ENCODE data around the gene ABHD14A.
A peak's percentile ranks its signal among the peaks of the same experiment; 100 is the strongest.
"Not testable (repeated sequence)": the region's sequence is repeated elsewhere in the genome, so short reads cannot be mapped to it uniquely, and the experiment has no call there.

ABHD14A gene

DNA sequence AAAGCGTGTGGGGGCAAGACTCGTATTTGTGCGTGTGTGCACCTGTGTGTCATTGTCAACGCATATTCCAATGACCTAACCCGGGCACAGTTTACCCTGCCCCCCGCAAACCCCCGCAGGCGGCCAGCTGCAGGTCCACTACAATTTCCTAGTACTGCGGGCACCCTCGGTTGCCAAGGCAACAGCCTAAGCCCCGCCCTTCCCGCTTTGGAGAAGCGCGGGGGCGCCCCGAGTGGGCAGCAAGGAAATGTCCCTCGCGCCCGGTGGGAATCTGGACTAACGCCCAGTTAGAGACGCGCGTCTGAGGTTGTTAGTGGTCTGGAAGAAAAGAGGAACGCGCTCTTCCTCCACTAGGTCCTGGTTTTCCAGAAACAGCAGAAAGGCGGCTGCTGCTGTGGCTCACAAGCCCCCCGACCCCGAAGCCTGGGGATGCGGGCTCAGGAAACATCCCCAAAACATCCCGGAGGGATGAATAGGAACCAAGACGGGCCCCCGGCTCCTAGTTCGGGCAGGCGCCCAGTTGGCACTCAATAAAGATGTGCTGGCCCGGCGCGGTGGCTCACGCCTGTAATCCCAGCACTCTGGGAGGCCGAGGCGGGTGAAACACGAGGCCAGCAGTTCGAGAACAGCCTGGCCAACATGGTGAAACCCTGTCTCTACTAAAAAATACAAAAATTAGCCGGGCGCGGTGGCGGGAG, 1.1 kb downstream of the ABHD14A start:
- peak; percentile 66 to 73 for DNase-seq

DNA sequence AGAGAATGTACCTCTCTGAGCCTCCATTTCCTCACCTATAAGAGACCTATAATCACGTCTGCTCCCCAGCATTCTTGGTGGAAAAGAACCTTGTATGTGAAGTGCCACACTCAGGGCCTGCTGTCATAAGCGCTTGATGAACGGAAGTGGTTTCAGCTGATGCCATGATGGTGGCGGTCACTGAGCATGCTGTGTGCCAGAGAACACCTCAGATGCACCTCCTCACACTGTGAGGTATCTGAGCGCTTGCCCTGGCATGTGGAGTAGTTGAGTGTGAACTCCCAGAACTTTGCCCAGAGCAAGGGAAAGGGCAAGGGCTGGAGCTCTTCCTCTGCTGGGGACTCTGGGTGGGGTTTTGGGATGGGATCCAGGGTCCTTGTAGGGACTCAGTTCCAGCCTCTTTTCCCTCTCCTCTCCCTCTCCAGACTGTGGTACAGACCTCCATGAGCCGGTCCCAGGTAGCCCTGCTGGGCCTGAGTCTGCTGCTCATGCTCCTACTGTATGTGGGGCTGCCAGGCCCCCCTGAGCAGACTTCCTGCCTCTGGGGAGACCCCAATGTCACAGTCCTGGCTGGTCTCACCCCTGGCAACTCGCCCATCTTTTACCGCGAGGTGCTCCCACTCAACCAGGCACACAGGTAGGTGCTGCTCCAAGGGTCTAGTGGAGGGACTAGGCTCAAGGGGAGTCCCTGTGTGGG, 2.7 kb downstream of the ABHD14A start:
- no peak for DNase-seq

DNA sequence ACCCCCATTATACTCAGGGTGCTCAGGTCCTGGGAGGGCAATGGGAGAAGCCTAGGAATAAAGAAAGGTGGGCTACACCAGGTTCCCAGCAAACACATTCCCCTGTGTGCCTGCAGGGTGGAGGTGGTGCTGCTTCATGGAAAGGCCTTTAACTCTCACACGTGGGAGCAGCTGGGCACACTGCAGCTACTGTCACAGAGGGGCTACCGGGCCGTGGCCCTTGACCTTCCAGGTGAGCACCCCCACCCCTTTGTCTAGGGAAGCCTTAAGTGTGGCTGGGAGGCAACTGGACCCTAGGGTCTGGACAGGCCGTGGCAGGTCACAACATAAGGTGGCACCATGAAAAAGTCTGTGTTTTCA, 3.3 kb downstream of the ABHD14A start:
- DNase-seq = no peak

DNA sequence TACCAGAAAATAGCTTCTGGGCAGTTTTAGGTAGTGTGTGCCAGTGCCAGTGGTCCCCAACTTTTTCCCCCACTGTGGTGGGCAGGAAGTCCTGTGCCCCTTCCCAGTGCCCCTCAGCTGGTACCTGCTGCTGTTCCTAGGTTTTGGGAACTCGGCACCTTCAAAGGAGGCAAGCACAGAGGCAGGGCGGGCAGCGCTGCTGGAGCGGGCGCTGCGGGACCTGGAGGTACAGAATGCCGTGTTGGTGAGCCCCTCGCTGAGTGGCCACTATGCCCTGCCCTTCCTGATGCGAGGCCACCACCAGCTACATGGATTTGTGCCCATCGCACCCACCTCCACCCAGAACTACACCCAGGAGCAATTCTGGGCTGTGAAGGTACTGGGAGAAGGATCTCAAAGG, 5.4 kb downstream of the ABHD14A start:
- no peak for DNase-seq

DNA sequence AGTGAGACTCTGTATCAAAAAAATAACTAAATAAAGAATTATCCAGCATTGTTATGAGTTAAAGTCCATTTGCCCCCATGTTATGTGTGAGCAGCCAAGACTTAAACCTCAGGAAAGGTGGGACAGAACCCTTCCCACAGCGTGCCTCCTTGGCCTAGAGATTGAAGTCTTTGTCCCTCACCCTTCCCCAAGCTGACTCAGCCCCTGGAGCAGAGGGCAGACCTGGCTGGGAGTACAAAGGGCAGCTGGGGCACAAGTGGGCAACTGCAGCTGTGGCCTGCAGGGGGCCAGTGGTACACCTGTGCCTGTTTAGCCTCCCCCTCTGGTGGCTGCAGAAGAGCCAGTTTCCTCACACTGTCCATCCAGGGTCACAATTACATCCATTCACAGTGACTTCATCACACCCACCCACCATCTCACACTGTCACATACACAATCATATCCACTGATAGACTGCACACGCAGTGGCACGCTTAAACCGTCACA, 7.5 kb downstream of the ABHD14A start:
- DNase-seq = no peak

DNA sequence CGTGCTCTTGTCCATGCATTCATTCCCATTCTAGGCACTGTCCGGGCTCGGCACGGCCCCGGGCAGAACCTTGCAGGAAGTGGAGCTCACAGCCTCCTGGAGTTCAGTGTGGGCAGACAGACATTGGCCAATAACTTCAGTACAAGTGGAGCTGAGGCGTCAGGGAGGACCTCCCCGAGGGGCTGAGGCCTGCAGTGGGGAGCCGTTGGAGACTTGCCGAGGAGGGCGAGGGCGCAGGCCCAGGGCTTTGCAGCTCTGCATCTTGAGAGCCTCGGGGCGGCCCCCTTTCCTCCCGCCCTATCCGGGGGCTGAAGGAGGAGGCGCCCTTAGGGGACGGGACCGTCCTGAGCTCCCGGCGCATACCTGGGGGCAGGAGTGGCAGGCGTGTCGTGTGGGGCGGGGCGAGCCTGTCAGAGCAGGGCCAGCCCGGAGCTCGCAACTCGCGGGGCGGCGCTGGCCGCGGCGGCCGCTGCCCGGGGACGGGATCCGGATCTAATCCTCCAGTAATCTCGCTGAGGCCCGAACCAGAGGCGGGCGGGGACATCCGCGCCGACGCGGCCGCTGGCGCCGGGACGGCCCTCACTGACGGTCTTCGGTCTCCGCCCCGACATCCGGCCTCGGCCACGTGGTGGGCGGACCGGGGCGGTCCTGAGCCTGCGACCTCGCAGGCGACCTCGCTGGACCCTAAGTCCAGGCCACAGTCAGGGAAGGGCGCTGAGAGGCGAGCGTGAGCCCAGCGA, 8.1 kb downstream of the ABHD14A start, which contains the start of gene ACY1:
ACY1 (plus strand) TSS at position 698 of the 740 bp plus-strand sequence. CDS start 530 bp downstream, outside the sequence.
- peak; percentile 61 to 74 for DNase-seq

DNA sequence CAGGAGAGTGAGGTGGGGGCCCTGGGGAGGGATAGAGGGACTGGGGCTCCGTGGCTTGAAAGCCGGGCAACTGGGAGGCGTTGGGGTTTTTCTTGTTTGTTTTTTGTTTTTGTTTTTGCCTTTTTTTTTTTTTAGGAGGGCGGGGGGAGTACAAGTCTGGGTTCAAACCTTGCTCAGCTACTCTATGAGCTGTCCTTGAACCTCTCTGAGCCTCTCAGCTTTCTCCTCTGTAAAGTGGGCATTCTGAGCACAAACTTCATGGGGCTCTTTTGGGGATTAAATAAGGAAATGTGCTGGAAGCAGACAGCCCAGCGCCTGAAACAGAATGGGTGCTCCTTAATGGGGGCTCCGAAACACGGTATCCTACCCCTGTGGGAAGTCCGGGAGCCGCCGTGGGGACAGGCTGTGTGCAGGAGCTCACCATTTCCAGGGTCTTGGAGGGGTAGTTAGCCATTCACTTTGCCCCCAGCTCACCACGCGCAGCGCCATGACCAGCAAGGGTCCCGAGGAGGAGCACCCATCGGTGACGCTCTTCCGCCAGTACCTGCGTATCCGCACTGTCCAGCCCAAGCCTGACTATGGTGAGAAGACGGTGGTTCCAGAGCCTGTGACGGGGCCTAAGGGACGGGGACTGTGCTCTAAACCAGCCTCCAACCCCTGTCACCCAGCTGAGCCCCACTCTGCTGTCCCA, 8.9 kb downstream of the ABHD14A start:
- no peak for DNase-seq

DNA sequence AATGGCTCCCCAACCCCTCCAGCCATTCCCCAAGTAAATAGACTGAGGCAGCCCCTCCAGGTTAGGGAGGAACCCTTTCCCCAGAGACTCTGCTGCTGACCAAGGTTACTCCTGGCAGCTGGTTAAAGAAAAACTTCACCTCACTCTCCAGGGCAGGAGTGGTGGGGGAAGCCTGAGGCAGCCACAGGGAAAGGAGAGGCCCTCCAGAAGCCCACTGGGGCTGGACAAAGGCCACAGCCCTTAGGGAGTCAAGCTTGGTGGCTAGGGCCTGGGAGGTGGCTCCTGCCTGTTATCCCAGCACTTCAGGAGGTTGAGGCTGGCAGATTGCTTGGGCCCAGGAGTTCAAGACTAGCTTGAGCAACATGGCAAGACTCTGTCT, 9.4 kb downstream of the ABHD14A start:
- DNase-seq = no peak

DNA sequence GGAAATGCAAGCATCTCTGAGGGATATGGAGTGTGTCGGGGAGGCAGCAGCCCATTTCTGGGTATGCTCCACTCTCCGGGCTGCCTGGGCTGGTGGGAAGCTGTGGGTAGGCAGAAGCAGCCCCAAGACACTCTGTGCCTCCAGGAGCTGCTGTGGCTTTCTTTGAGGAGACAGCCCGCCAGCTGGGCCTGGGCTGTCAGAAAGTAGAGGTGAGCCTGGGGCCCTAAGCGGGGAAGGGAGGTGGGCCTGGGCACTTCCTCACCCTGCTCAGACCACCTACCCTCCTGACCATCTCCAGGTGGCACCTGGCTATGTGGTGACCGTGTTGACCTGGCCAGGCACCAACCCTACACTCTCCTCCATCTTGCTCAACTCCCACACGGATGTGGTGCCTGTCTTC, 10.2 kb downstream of the ABHD14A start:
- no peak for DNase-seq

DNA sequence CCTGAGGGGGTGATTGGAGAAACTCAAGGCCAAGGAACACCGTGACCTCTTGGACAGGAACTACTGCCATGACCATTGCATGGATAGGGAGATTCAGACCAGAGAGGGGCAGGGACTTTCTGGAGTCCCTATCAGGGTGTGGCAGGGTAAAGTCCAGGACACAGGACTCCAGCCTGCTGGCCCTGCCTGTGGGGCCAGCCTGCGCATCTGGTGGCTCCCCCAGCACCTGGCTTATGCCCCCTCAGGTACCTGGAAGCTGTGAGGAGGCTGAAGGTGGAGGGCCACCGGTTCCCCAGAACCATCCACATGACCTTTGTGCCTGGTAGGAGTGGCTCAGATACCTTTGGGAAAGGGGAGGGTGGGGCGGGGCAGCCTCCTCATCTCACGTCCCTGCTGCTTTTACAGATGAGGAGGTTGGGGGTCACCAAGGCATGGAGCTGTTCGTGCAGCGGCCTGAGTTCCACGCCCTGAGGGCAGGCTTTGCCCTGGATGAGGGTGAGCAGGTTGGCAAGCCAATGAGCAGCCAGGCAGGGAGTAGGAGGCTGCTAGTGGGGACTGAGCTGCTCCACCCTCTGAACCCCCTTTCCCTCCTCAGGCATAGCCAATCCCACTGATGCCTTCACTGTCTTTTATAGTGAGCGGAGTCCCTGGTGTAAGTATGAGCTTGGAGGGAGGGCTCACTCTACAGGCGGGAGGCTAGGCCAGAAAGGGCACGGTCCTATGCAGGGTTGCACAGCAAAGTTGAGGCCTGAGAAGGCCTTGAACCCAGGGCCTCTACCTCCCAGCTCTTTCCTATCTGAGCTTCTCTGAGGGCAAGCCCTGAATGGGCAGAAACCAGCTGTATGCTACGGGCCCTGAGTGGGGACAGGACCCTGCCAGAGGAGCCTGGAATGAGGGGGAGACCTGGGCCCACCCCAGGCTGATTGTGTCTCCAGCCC, 11.4 kb downstream of the ABHD14A start:
- no peak for DNase-seq

DNA sequence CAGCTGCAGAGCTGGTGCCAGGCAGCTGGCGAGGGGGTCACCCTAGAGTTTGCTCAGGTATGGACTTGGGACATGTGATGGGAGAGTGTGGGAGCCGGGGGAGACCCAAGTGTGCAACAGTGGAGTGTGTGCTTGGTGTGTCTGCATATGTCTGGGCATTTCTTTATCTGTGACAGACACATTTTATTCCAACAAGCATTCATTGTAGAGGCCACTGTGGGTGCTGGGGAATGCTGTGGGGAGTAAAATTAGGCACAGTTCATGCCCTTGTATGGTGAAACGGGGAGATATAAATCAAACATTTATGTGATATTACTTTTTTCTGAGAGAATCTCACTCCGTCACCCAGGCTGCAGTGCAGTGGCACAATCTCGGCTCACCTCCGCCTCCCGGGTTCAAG, 12.7 kb downstream of the ABHD14A start:
- DNase-seq = no peak

DNA sequence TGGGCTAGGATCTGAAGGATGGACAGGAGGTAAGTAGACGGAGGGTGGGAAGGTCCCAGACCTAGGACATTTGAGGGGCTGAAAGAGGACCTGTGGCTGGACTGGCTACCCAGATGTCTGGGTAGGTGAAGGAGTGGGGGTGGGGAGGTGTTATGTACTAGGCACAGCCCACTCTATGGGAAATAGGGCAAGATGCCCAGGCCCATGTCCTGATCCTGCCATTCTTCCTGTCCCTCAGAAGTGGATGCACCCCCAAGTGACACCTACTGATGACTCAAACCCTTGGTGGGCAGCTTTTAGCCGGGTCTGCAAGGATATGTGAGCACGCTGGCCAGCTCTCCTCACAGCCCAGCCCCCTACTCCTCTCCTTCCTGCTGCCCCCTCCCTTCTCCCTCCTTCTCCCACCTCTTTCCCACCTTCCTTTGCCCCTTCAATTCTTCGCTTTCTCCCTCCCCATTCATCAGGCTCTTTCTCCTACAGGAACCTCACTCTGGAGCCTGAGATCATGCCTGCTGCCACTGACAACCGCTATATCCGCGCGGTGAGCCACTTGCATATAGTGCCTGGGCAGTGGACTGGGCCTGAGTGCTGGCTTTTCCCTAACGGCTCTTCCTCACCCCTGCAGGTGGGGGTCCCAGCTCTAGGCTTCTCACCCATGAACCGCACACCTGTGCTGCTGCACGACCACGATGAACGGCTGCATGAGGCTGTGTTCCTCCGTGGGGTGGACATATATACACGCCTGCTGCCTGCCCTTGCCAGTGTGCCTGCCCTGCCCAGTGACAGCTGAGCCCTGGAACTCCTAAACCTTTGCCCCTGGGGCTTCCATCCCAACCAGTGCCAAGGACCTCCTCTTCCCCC, 13.7 kb downstream of the ABHD14A start:
- no peak for DNase-seq

DNA sequence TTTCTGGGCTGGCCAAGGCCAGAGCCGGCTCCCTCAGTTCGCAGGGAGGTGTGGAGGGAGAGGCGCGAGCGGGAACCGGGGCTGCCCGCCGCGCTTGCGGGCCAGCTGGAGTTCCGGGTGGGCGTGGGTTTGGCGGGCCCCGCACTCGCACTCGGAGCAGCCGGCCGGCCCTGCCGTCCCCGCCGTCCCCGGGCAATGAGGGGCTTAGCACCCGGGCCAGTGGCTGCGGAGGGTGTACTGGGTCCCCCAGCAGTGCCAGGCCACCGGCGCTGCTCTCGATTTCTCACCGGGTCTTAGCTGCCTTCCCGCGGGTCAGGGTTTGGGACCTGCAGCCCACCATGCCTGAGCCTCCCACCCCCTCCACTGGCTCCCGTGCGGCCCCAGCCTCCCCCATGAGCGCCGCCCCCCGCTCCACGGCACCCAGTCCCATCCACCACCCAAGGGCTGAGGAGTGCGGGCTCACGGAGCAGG, 15.7 kb downstream of the ABHD14A start:
- DNase-seq = not testable (repeated sequence)

DNA sequence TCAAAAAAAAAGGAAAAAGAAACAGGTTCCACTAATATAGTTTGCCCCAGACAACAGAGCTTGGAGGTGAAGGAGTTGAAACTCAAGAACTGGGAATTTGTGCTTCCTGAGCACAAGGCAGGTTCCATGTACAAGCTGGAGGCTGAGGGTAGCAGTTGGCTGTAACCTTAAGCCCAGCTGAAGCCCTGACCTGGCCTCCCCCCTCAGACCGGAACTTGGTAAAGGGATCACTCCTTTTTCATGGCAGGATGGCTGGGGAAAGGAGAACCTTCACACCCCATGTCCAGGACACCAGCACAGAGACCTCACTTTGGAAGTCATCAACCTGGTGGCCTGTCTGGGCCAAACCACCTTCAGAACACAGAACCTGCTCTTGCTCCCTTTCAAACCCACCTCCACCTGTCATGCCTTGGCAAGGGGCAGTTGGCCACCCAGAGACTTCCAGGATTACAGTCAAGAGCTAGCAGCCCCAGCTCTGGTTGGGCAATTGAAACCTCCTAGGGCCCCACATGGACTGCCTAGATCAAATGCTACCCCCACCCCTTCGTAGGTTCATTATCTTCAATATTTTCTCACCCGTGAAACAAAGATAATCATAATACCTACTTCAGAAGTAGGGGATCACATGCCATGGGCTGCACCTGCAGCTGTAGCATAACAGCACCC, 17.3 kb downstream of the ABHD14A start:
- no peak for DNase-seq

DNA sequence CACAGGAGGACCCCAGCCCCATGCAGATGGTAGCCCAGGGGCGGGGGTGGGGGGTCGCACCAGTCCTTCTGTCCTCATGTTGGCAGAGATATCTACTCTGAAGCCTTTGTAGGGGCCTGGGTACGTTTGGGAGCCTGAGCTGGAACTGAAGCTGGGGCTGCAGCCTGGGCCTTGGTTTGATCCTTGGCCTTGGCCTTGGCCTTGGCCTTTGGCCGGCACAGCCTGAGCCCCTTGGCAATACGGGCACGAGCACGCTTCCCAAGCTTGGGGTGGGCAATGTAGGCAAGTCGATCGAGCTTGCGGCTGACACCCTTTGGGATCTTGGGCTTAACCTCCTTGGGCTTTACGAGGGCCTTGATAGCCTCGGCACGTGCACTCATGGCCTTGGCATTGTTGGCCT, 18.8 kb downstream of the ABHD14A start:
- DNase-seq = not testable (repeated sequence)

DNA sequence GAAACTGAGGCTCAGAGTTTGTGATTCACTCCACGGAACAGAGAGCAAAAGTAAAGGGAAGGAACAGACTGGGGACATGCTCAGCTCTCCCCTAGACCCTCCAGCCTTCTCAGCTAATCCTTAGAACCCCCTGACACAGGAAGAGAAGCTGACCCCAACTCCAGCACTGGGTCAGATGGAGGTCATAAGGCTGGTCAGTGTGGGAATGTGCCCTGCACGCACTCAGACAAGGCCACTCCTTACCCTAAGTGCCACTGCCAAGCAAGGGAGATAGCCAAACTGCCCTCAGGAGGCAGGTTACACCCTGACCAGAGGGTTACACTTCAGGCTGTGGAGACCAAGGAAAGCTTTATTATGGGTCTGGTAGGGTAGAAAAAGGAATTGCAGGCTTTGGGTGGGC, 19.7 kb downstream of the ABHD14A start:
- no peak for DNase-seq

DNA sequence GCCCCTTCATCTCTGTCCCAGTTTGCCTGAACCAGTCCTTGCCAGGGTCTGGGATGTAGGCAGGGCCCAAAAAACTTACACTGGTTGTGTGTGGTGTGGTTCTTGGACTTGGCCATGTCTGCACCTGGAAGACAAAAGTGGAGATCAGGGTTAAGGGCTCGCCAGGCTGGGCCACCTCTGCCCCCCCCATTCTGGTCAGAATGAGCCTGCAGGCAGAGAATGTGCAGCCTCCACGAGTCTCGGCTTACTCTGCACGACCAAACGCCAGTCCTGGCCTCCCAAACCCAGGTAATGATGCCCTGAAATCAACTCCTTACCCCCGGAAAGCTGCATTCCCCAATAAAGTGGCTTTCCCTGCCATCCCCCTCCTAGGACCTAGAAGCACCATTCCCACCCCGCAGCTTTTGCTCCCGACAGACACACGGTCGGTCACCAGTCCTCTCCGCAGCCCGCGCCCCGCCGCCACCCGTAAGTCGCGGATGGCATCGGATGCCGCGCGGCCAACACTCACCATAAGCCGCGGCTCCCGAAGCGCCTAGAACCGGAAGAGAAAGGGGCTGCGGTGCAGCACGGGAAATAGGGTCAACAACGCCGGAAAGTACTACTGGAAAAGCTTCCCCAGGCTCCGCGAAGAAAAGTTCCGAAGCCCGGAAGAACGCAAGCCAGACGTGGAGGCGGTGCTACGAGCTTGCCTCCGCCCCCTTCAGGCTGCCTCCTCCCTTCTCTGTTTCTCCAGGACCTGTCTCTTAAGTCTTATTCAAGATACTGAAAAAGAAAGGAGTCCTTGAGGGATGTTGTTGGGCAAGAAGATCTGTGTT, 20.7 kb downstream of the ABHD14A start, which contains the start of gene RPL29:
RPL29 (minus strand) TSS at position 550 of the 818 bp plus-strand sequence; CDS start at position 116, 434 bp downstream.
- DNase-seq = peak; percentile 86 to 94

DNA sequence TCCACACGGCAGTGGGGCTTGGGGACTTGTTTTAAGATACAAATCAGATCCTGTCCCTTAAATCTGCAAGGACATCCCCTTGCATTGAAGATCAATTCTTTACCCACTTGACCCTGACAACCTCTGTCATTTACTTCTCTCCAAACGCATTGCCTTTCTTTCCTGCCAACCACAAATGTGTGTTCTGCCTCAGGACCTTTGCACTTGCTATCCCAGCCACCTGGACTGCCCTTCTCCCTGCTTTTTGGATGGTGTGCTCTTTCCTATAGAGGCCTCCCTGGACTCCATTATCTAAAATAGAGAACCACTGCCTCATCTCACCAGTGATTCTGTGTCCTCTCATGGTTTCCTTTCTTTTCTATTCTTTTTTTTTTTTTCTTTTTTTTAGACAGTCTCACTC, 22.3 kb downstream of the ABHD14A start:
- DNase-seq = no peak

DNA sequence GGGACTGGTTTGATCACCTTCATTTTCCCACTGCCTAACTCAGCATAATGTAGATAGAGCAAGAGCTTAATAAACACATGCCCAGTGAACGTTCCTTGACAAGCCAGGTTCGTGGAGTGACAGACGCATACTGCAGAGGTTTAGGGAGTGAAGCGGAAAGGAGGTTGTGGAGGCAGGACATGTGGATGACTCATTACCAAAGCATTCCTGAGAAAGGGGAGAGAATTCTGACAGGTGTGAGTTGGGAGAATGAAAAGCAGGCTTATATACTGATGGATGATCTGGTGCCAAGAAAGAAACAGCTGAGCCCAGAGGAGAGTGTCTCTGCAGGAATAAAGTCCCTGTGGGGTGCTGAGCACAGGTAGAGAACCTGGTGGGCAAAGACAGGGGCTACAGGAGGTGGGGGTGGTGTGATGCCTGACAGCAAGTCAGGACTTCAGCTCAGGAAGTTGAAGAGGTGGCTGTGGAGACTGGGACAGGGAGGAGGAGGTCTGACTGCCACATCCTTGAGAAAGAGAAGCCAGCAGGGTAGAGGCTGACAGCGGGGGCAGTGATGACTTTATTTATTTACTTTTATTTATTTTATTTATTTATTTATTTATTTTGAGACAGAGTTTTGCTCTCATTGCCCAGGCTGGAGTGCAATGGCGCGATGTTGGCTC, 23.2 kb downstream of the ABHD14A start:
- no peak for DNase-seq

Data from hippocampal formation (tissue), 2 donors.